NCI-H2171 treated with DMSO at 0.1 percent for 48 hours (cell line): ENCODE measurements around the gene NLGN1.

ENCODE experiments used
- DNase-seq: peaks from one replicate; lab custom pipeline; 2025; lab: John Stamatoyannopoulos, UW

NLGN1 gene

GRCh38 chr3:174089592-174089991, 692.0 kb downstream of the NLGN1 start:
- no peak for DNase-seq

- no peak for DNase-seq
These were observed 697.1 kb downstream of the NLGN1 start for GRCh38 chr3:174094669-174095068.

DNA sequence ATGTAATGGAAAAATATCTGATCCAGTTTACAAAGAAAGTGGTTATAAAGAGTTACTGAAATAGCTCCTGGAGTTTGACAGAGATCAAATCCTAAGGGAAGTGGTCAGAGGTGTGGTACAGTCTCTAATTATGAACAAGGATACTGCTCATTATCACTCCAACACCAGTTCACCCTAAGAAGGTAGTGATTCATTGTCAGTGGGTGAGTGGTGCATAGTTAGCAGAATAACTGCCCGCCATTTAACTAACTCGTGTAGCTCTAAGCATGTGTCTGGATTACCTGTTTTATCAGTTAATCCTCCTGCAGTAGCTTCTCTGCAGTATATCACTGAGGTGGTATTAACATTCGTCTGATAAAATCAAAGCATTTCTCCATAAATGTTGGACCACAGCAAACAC, 700.1 kb downstream of the NLGN1 start:
- DNase-seq: no peak

- DNase-seq: no peak
These were observed 701.2 kb downstream of the NLGN1 start for GRCh38 chr3:174098746-174099145.

DNA sequence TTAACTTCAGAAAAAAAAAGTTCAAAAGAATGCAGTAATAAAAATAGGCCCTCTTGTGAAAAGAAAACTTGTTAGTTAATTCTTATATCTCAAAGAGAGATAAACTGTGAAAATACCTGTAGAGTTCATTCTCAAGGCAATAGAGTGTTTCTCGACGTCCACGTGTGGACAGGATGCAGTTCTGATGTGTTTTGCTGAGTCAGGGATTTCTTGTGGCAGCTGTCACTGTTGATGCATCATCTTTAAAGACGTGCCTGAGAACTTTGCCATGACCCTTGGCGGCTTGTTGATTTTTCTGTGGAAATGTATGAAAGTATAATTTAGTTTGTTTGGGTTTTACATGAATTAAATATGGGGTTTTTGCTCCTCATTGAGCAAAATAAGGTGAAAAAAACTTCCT, 702.2 kb downstream of the NLGN1 start:
- no peak for DNase-seq

DNA sequence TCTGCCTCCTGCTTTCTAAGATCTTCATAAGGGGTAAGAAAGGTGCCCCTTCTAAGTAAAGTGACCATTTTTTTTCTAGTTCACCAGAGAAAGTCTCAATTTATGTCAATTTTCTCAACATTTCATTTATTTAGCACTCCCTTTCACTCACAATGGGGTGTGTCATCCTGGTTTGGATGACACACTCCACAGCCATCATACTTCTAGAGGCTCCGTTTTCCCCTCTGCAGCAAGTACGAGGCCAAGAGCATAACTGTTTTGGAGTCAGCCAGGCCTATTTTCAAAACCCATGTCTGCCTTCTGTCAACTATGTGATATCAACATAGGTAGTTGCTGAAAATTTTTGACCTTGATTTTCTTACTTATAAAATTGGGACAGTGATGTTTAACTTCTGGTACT, 703.2 kb downstream of the NLGN1 start:
- DNase-seq: no peak

GRCh38 chr3:174101244-174101643, 703.7 kb downstream of the NLGN1 start:
- no peak for DNase-seq

- no peak for DNase-seq
These were observed 704.7 kb downstream of the NLGN1 start for GRCh38 chr3:174102274-174102673.

- no peak for DNase-seq
These were observed 705.3 kb downstream of the NLGN1 start for GRCh38 chr3:174102866-174103265.

DNA sequence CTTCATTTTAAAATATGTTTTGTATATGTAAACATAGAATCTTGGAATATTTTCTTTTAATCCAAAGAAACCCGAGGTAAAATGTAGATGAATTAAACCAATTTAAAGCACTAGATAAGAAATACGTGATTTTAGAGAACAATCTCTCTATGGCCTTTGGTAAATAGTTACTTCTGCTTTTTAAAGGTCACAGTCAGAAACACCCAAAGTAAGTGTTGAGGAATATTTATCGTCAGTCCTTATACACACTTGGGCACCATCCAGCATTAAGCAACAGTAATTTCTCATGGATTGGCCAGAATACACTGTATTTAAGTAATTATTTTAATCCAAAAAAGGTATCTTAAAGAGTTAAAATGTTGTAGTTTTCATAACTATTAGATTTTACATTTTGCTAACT, 713.2 kb downstream of the NLGN1 start:
- DNase-seq: no peak

GRCh38 chr3:174111776-174112175, 714.2 kb downstream of the NLGN1 start:
- no peak for DNase-seq

DNA sequence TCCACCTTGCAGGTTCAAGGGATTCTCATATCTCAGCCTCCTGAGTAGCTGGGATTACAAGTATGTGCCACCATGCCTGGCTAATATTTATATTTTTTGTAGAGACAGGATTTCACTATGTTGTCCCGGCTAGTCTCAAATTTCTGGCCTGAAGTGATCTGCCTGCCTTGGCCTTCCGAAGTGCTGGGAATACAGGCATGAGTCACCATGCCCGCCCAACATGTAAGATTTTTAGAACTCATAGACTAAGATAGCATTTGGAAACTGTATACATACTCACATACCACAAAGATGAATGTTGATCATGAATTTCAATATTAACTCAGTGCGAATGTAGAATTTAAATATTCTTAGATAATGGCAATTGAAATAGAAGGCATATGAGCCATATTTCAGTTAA, 718.9 kb downstream of the NLGN1 start:
- no peak for DNase-seq

GRCh38 chr3:174120997-174121396, 723.5 kb downstream of the NLGN1 start:
- DNase-seq: no peak

DNA sequence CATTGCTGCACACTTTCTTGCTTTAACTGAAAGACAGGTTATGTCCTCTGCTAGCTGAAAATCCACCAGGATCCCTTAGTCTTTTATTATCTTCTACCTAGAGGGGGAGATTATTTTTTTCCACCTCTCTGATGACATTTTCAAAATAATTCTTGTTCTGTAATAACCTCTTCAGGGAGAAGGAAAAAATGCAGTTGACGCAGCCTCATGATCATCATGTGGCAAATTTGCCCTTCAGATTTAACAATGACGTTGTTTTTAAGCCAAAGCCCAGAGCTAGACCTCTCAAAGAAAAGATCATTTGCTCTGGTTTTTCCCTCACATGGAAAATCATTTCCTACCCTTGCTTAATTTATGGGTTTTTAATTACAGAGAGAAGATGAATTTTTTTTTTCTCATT, 724.9 kb downstream of the NLGN1 start:
- no peak for DNase-seq

DNA sequence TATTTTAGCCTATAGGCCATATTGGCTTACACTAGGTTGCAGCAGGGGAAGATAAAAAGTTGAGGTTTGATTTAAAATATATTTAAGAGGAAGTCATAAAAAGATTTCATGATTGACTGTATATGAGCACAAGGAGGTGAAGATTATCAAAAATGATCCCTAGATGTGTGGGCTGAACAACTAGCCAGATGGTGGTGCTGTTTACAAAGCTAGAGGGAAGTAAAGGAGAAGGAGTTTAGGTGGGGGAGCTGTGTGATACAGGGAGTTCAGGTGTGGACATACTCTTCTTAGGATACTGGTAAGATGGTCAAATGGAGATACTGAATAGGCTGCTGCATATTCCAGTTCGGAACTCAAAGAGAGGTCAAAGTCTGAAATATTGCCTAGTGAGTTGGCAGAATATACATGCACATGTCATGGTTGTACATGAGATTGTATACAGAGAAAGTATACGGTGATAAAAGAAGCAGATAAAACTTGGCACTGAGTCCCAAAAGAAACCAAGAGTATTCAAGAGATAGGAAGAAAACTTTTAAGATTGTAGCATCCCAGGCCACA, 727.8 kb downstream of the NLGN1 start:
- peak; percentile 70 for DNase-seq

GRCh38 chr3:174126990-174127758, 729.6 kb downstream of the NLGN1 start:
- DNase-seq: no peak

GRCh38 chr3:174132006-174132405, 734.5 kb downstream of the NLGN1 start:
- DNase-seq: no peak

- DNase-seq: no peak
These were observed 735.0 kb downstream of the NLGN1 start for GRCh38 chr3:174132421-174133042.

DNA sequence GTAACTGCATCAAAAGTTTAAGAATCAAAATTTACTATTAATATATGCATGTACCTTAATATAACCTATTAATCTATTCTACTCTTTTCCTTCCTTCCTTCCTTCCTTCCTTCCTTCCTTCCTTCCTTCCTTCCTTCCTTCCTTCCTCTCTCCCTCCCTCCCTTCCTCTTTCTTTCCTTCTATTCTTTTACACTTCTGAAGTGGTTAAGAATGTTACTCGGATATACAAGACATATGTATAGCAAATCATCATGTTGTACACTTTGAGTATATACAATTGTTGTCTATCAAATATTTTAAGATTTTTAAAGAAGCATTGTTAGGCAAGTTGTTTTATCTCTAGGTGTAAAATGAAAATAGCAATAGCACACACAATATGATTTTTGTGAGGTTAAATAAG, 748.5 kb downstream of the NLGN1 start:
- no peak for DNase-seq

GRCh38 chr3:174147798-174148197, 750.3 kb downstream of the NLGN1 start:
- no peak for DNase-seq

DNA sequence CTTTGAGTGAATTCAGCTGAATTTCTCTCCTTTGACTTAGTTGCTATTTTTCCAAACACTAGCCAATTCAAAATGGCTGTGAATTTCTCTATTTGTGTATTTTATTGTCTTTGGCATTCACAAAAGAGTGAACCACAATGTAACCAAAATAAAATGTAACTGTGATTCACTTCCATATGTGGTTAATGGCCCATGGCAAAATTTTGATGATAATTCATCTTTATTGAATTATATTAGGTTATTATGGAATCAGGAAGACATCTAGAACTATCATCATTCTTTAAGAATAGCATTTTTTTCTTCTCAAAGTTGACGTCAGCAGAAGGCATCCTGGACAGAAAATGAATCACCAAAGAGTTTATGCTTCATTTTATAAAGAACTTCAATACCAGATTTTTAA, 756.3 kb downstream of the NLGN1 start:
- DNase-seq: no peak

DNA sequence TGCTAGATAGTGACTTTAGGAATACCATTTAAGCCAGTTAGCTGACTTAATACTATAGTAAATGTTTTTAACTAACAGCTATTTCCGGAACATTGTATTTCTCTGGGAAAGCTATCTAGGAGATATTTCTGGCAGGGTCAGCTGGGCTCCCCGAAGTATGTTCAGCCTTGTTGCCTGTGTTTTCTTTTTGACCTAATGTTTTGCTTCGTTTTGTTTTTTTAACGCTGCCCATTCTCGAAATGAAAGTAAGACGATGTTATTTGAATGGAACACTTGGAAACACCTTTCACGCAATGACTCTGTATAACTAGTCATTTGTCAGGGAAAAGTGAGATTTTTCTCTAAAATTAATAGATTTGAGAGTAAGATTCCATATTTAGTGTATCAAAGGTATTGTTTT, 758.7 kb downstream of the NLGN1 start:
- no peak for DNase-seq

DNA sequence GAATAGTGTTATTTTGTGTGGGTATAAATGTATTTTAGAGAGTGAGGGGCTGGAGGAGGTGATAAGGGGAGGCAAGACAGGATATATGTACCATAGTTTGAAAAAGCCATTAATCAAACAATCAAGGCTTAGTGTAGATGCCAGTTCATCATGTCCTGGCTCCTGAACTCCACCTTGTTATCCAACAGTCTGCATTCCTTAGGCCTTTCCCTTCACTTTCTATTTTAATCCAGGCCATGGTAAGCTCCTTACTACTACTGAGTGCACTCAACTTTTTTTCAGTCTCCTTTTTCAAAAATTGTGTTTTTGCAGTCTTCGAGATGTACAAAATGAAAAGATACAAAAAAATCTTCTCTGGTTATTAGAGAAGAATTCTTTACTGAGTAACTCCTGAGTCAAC, 761.1 kb downstream of the NLGN1 start:
- no peak for DNase-seq

- no peak for DNase-seq
These were observed 762.1 kb downstream of the NLGN1 start for GRCh38 chr3:174159604-174160003.
